ENCODE measurements around the gene TEX101. TPM values are rescaled to one million over a fixed set of nuclear protein-coding genes. Genes with fewer than 3 reads are reported as not detected.
"Not testable (repeated sequence)": the region's sequence is repeated elsewhere in the genome, so short reads cannot be mapped to it uniquely, and the experiment has no call there.

Gene TEX101
- not detected for total RNA-seq (2013)
- polyA plus RNA-seq = under 1 TPM in 1 of 3 donors, not detected in 2; 0.16 TPM
- polyA minus RNA-seq = not detected in 2 replicates
- total RNA-seq = 0 to 0.75 (median 0) reads per million in 11 experiments

DNA sequence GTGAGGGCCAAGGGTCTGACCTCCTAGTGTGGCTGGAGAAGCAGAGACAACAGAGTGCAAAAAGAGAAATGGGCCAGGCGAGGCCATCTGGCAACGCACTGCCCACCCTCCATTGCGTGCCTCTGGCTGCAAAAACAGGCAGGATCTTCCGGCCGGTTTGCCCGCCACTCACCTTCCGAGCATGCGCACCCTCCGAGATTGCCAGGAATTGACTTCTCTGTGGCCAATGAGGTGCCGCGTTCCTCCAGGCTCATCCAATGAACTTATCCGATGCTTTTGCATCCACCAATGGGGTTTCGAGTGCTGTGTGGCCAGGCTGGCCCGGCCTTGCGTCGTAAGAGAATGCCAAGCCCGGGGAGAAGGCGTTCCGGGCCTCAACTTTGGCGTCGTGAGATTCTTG is at the start of gene TEX101:
TSS of gene TEX101 (plus strand) at position 337 of the 400 bp plus-strand sequence. CDS start 1,030 bp downstream, outside the sequence.
- peaks cover 20% of the 10 kb centered on the region for H3K4me1 Mint-ChIP-seq
- DNase-seq = no peak
- no peaks in the 10 kb centered on the region for H3K27me3 ChIP-seq (ENCODE audit: control insufficient read depth in 2 of 2, insufficient read depth in 2 of 2, low read length in 2 of 2)
- H3K36me3 Mint-ChIP-seq = no peaks in the 10 kb centered on the region
- H3K79me2 ChIP-seq (ENCODE audit: insufficient read depth, low read length) = no peaks in the 10 kb centered on the region
- H3K4me3 ChIP-seq (replicated peaks in 1 of 3; ENCODE audit: low read depth in 2 of 3, low read length in 3 of 3) = no peak within 1 kb of the TSS
- H4K20me1 ChIP-seq (ENCODE audit: insufficient read depth, low read length) = no peaks in the 10 kb centered on the region
- no peak within 1 kb of the TSS for H3K27ac ChIP-seq (ENCODE audit: low read depth in 1 of 2, low read length in 2 of 2)
- intact Hi-C loops (cut with micrococcal nuclease) = no loop called here
- peaks cover under 1 to 2% (median 1%) of the 10 kb centered on the region in 3 donors for H3K27me3 Mint-ChIP-seq (ENCODE audit: low read depth in 3 of 3)
- no peak within 1 kb of the TSS for H3K27ac Mint-ChIP-seq
- peaks cover 5 to 23% of the 10 kb centered on the region in 2 donors for H3K9me3 ChIP-seq (replicated peaks in 1 of 2; ENCODE audit: control insufficient read depth in 1 of 2, insufficient read depth in 1 of 2, low read length in 2 of 2)
- H3K36me3 ChIP-seq (replicated peaks in 1 of 2; ENCODE audit: control insufficient read depth in 1 of 2, insufficient read depth in 2 of 2, low read length in 2 of 2) = no peaks in the 10 kb centered on the region
- no peak within 1 kb of the TSS for H3K4me3 Mint-ChIP-seq
- no peak within 1 kb of the TSS for H3K4me2 ChIP-seq (replicated peaks; ENCODE audit: extremely low read depth, low read length, poor library complexity, severe bottlenecking)
- TF ChIP-seq, protein P1, sequence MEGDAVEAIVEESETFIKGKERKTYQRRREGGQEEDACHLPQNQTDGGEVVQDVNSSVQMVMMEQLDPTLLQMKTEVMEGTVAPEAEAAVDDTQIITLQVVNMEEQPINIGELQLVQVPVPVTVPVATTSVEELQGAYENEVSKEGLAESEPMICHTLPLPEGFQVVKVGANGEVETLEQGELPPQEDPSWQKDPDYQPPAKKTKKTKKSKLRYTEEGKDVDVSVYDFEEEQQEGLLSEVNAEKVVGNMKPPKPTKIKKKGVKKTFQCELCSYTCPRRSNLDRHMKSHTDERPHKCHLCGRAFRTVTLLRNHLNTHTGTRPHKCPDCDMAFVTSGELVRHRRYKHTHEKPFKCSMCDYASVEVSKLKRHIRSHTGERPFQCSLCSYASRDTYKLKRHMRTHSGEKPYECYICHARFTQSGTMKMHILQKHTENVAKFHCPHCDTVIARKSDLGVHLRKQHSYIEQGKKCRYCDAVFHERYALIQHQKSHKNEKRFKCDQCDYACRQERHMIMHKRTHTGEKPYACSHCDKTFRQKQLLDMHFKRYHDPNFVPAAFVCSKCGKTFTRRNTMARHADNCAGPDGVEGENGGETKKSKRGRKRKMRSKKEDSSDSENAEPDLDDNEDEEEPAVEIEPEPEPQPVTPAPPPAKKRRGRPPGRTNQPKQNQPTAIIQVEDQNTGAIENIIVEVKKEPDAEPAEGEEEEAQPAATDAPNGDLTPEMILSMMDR (IDR thresholded peaks at IDR 0.05) = no peak
- WGBS (ENCODE audit: insufficient coverage) = 98% methylated on average over 21 of the region's 21 CpGs
- H3K9ac ChIP-seq (ENCODE audit: insufficient read depth, low read length, poor library complexity, severe bottlenecking) = no peak within 1 kb of the TSS
- H3K4me1 ChIP-seq (ENCODE audit: control insufficient read depth in 1 of 2, insufficient read depth in 2 of 2, low read length in 2 of 2) = peaks cover 21 to 23% of the 10 kb centered on the region in 2 donors
- H2AFZ ChIP-seq (ENCODE audit: insufficient read depth, low read depth, low read length, poor library complexity, severe bottlenecking) = no peak within 1 kb of the TSS
- H3K9me3 Mint-ChIP-seq = peaks cover 11 to 28% (median 23%) of the 10 kb centered on the region in 7 donors

GRCh38 chr19:43365677-43366076 is 49.0 kb upstream of the TEX101 start:
- H3K9ac ChIP-seq (ENCODE audit: insufficient read depth, low read length, poor library complexity, severe bottlenecking); DNase-seq; H2AFZ ChIP-seq (ENCODE audit: insufficient read depth, low read depth, low read length, poor library complexity, severe bottlenecking); H3K27ac Mint-ChIP-seq; H3K4me3 ChIP-seq (replicated peaks in 1 of 3; ENCODE audit: low read depth in 2 of 3, low read length in 3 of 3); H3K4me2 ChIP-seq (replicated peaks; ENCODE audit: extremely low read depth, low read length, poor library complexity, severe bottlenecking); H3K9me3 Mint-ChIP-seq; H3K4me1 Mint-ChIP-seq; H4K20me1 ChIP-seq (ENCODE audit: insufficient read depth, low read length); H3K4me1 ChIP-seq (ENCODE audit: control insufficient read depth in 1 of 2, insufficient read depth in 2 of 2, low read length in 2 of 2); H3K36me3 Mint-ChIP-seq; intact Hi-C loops (cut with micrococcal nuclease); H3K27ac ChIP-seq (ENCODE audit: low read depth in 1 of 2, low read length in 2 of 2); H3K4me3 Mint-ChIP-seq; H3K36me3 ChIP-seq (replicated peaks in 1 of 2; ENCODE audit: control insufficient read depth in 1 of 2, insufficient read depth in 2 of 2, low read length in 2 of 2); H3K9me3 ChIP-seq (replicated peaks in 1 of 2; ENCODE audit: control insufficient read depth in 1 of 2, insufficient read depth in 1 of 2, low read length in 2 of 2); H3K79me2 ChIP-seq (ENCODE audit: insufficient read depth, low read length); H3K27me3 ChIP-seq (ENCODE audit: control insufficient read depth in 2 of 2, insufficient read depth in 2 of 2, low read length in 2 of 2): not testable (repeated sequence)
- 97% methylated on average over 3 of the region's 9 CpGs for WGBS (ENCODE audit: insufficient coverage)
- peaks cover 3 to 11% (median 5%) of the 10 kb centered on the region in 3 donors for H3K27me3 Mint-ChIP-seq (ENCODE audit: low read depth in 3 of 3)

All from CD14-positive monocyte (primary cell).